GM06990 (cell line): ENCODE results near the gene MLLT3.

Experiments
- DNase-seq: peaks from one replicate; pipeline ENCODE4 v3.0.0-alpha.2; 2011; ENCODE audit not compliant: insufficient read length; ENCODE audit errors: extremely low read depth
- H3K27me3 ChIP-seq: replicated peaks from 2 replicates; pipeline ENCODE4 v1.6.0; 2011; ENCODE audit warnings: low read length; ENCODE audit not compliant: control insufficient read depth, insufficient read depth
- H3K36me3 ChIP-seq: 2 replicates; pipeline ENCODE4 v1.5.1; 2011; ENCODE audit warnings: low read length; ENCODE audit not compliant: control insufficient read depth, insufficient read depth
- H3K4me3 ChIP-seq: replicated peaks from 2 replicates; pipeline ENCODE4 v1.5.1; 2011; ENCODE audit warnings: low read depth, mild to moderate bottlenecking, control low read depth, low read length
- CTCF ChIP-seq: IDR thresholded peaks from 2 replicates; pipeline ENCODE4 v1.5.1; 2011; ENCODE audit warnings: low read length, control low read depth, mild to moderate bottlenecking, inconsistent platforms; ENCODE audit not compliant: insufficient read depth, poor library complexity, severe bottlenecking

Gene MLLT3

GRCh38 chr9:20636888-20637440 lies 14.7 kb upstream of the MLLT3 start:
- no peak for TF ChIP-seq CTCF
- no peaks in the 10 kb centered on the region for H3K36me3 ChIP-seq
- H3K27me3 ChIP-seq: no peaks in the 10 kb centered on the region
- DNase-seq: no peak
- no peak overlapping the region for H3K4me3 ChIP-seq

GRCh38 chr9:20634895-20635294 lies 12.6 kb upstream of the MLLT3 start:
- no peak for TF ChIP-seq CTCF
- no peak overlapping the region for H3K4me3 ChIP-seq
- H3K27me3 ChIP-seq: no peaks in the 10 kb centered on the region
- DNase-seq: no peak
- H3K36me3 ChIP-seq: no peaks in the 10 kb centered on the region

- Histone ChIP-seq H3K27me3 (no peaks in the 10 kb centered on the region), H3K4me3 (no peak overlapping the region), H3K36me3 (no peaks in the 10 kb centered on the region)
- no peak for TF ChIP-seq CTCF
- no peak for DNase-seq
Observed at GRCh38 chr9:20632705-20633104, 10.4 kb upstream of the MLLT3 start.

- no peak overlapping the region for H3K4me3 ChIP-seq
- no peaks in the 10 kb centered on the region for H3K27me3 ChIP-seq
- no peak for DNase-seq
- no peaks in the 10 kb centered on the region for H3K36me3 ChIP-seq
- no peak for TF ChIP-seq CTCF
Observed at GRCh38 chr9:20630241-20630943, 8.1 kb upstream of the MLLT3 start.

- Histone ChIP-seq H3K27me3 (no peaks in the 10 kb centered on the region), H3K36me3 (no peaks in the 10 kb centered on the region), H3K4me3 (no peak overlapping the region)
- no peak for TF ChIP-seq CTCF
- DNase-seq: no peak
Observed at GRCh38 chr9:20625003-20625349, 2.7 kb upstream of the MLLT3 start.
